ENCODE measurements around the gene POLR1H. TPM values are rescaled to one million over a fixed set of nuclear protein-coding genes. Genes with fewer than 3 reads are reported as not detected.

Gene POLR1H
- total RNA-seq, 1 experiment from 2014 or later: 60.9 TPM

GRCh38 chr6:30112402-30112994, 51.4 kb downstream of the POLR1H start:
- Mint-ChIP-seq H3K4me3 (ENCODE audit: unreplicated experiment) (no peak overlapping the region), H3K27ac (ENCODE audit: low read depth, unreplicated experiment) (no peak overlapping the region), H3K4me1 (ENCODE audit: insufficient read depth, unreplicated experiment) (peaks cover 6% of the 10 kb centered on the region), H3K9me3 (ENCODE audit: unreplicated experiment) (no peaks in the 10 kb centered on the region), H3K36me3 (ENCODE audit: insufficient read depth, unreplicated experiment) (no peaks in the 10 kb centered on the region), H3K27me3 (ENCODE audit: insufficient read depth, unreplicated experiment) (peaks cover 32% of the 10 kb centered on the region)
- POLR2A ChIA-PET: interaction anchor here (0.9 to 2.1 kb wide), 2 partner anchors 9 to 18 kb away, joined by 3 to 7 read pairs; no protein-coding TSS in a partner anchor
- intact Hi-C loops (cut with micrococcal nuclease): no loop called here
- no TSS peak for BruUV-seq (replicated peaks)
- TF ChIP-seq CTCF (IDR thresholded peaks at IDR 0.05; ENCODE audit: unreplicated experiment): no peak
- no peak for DNase-seq (ENCODE audit: unreplicated experiment)
- CTCF ChIA-PET: interaction anchor here (1.0 to 1.7 kb wide), 4 partner anchors 9 to 19 kb away, joined by 3 to 8 read pairs (median 6); no protein-coding TSS in a partner anchor

- DNase-seq (ENCODE audit: unreplicated experiment): no peak
- BruUV-seq (replicated peaks): no TSS peak
- no peaks in the 10 kb centered on the region for H3K9me3 Mint-ChIP-seq (ENCODE audit: unreplicated experiment)
- TF ChIP-seq CTCF (IDR thresholded peaks at IDR 0.05; ENCODE audit: unreplicated experiment): no peak
- no peaks in the 10 kb centered on the region for H3K36me3 Mint-ChIP-seq (ENCODE audit: insufficient read depth, unreplicated experiment)
- ChIA-PET CTCF (interaction anchor here (1.3 to 1.7 kb wide), 3 partner anchors 10 to 18 kb away, joined by 3 to 8 read pairs (median 5); no protein-coding TSS in a partner anchor), POLR2A (interaction anchor here (2.1 kb wide), 1 partner anchor 10 kb away, joined by 7 read pairs; no protein-coding TSS in a partner anchor)
- no peaks in the 10 kb centered on the region for H3K4me1 Mint-ChIP-seq (ENCODE audit: insufficient read depth, unreplicated experiment)
- intact Hi-C loops (cut with micrococcal nuclease): no loop called here
- H3K27me3 Mint-ChIP-seq (ENCODE audit: insufficient read depth, unreplicated experiment): peaks cover 32% of the 10 kb centered on the region
- H3K4me3 Mint-ChIP-seq (ENCODE audit: unreplicated experiment): no peak within 1 kb of the TSS
- H3K27ac Mint-ChIP-seq (ENCODE audit: low read depth, unreplicated experiment): no peak within 1 kb of the TSS
These were observed 52.1 kb downstream of the POLR1H start, which contains the start of gene TRIM31 for GRCh38 chr6:30113003-30113759. Gene TRIM31 (minus strand): TSS chr6:30113090. CDS start chr6:30112805, 285 bp downstream.

- BruUV-seq (replicated peaks): no TSS peak
- ChIA-PET POLR2A (interaction anchor here (1.2 to 2.1 kb wide), 2 partner anchors 11 kb away, joined by 4 to 7 read pairs; no protein-coding TSS in a partner anchor), CTCF (interaction anchor here (1.3 kb wide), 1 partner anchor 12 kb away, joined by 5 read pairs; no protein-coding TSS in a partner anchor)
- Mint-ChIP-seq H3K4me3 (ENCODE audit: unreplicated experiment) (no peak overlapping the region), H3K27me3 (ENCODE audit: insufficient read depth, unreplicated experiment) (peaks cover 32% of the 10 kb centered on the region), H3K36me3 (ENCODE audit: insufficient read depth, unreplicated experiment) (no peaks in the 10 kb centered on the region), H3K27ac (ENCODE audit: low read depth, unreplicated experiment) (no peak overlapping the region), H3K4me1 (ENCODE audit: insufficient read depth, unreplicated experiment) (no peaks in the 10 kb centered on the region), H3K9me3 (ENCODE audit: unreplicated experiment) (no peaks in the 10 kb centered on the region)
- no peak for DNase-seq (ENCODE audit: unreplicated experiment)
- intact Hi-C loops (cut with micrococcal nuclease): no loop called here
- TF ChIP-seq CTCF (IDR thresholded peaks at IDR 0.05; ENCODE audit: unreplicated experiment): no peak
These were observed 52.8 kb downstream of the POLR1H start for GRCh38 chr6:30113841-30114240.

Other genes starting within 250 kb of the POLR1H start
- not detected in 2 replicates for gene HLA-G, start 233.4 kb upstream of the POLR1H start, total RNA-seq (2022)
- gene HLA-A, start 118.7 kb upstream of the POLR1H start, total RNA-seq (2022): 139 and 217 TPM in 2 replicates
- gene PPP1R11, start 5.9 kb downstream of the POLR1H start, total RNA-seq (2022): 60.1 and 82.2 TPM in 2 replicates
- 2.3 and 3.6 TPM in 2 replicates for gene RNF39, start 14.5 kb downstream of the POLR1H start, total RNA-seq (2022)
- not detected in 2 replicates for gene TRIM31, start 51.8 kb downstream of the POLR1H start, total RNA-seq (2022)
- not detected in 2 replicates for gene TRIM40, start 74.9 kb downstream of the POLR1H start, total RNA-seq (2022)
- not detected in 2 replicates for gene TRIM10, start 99.9 kb downstream of the POLR1H start, total RNA-seq (2022)
- gene TRIM15, start 102.3 kb downstream of the POLR1H start, total RNA-seq (2022): 0.79 TPM in 1 of 2 replicates, not detected in the other
- 48.6 and 60.6 TPM in 2 replicates for gene TRIM26, start 152.1 kb downstream of the POLR1H start, total RNA-seq (2022)

Data from MCF 10A (cell line).